Posterior cingulate gyrus (tissue), 11 donors: ENCODE measurements around the gene SPON2.
A peak's percentile ranks its signal among the peaks of the same experiment; 100 is the strongest.

Experiments used
- DNase-seq, 10 donors: peaks; one replicate each; pipeline versions ENCODE4 v3.0.0 to v3.0.0-alpha.2; 2020 to 2021; ENCODE audit warnings: mixed read lengths in 3 of 10
- intact Hi-C: fragments of 100-400 bp; cut with DNase I; formaldehyde crosslinking; loops from one replicate; pipeline ENCODE4 v1.15.1; 2023

SPON2 gene

GRCh38 chr4:1209821-1210220, 37.4 kb upstream of the SPON2 start:
- intact Hi-C loops: no loop called here
- DNase-seq: peak; percentile 36 to 94 (median 55)

GRCh38 chr4:1208970-1209704, 36.8 kb upstream of the SPON2 start:
- intact Hi-C loops: no loop called here
- DNase-seq: peak in 4 of 10 donors; percentile 29 to 88 (median 82)

- intact Hi-C loops: no loop called here
- DNase-seq: peak in 3 of 10 donors; percentile 68 to 81 (median 79)
Observed at GRCh38 chr4:1208266-1208961, 36.0 kb upstream of the SPON2 start.

GRCh38 chr4:1207603-1208265, 35.4 kb upstream of the SPON2 start:
- intact Hi-C loops: no loop called here
- DNase-seq: peak; percentile 65 to 98 (median 75)

- intact Hi-C loops: no loop called here
Observed at GRCh38 chr4:1207157-1207470, 34.7 kb upstream of the SPON2 start.

GRCh38 chr4:1206299-1207156, 34.1 kb upstream of the SPON2 start:
- intact Hi-C loops: no loop called here
- DNase-seq: peak in 6 of 10 donors; percentile 3 to 76 (median 32)

More at GRCh38 chr4:1207157-1207470, 34.7 kb upstream of the SPON2 start:
- DNase-seq: peak in 6 of 10 donors; percentile 6 to 76 (median 38)

GRCh38 chr4:1205586-1206298, 33.4 kb upstream of the SPON2 start:
- peak in 6 of 10 donors; percentile 3 to 80 (median 24) for DNase-seq
- intact Hi-C loops: no loop called here

GRCh38 chr4:1204828-1205585, 32.6 kb upstream of the SPON2 start:
- DNase-seq: peak in 8 of 10 donors; percentile 0 to 71 (median 8)
- intact Hi-C loops: no loop called here

GRCh38 chr4:1204286-1204827, 32.0 kb upstream of the SPON2 start:
- intact Hi-C loops: no loop called here
- peak in 7 of 10 donors; percentile 1 to 61 (median 6) for DNase-seq

GRCh38 chr4:1203026-1203616, 30.7 kb upstream of the SPON2 start:
- intact Hi-C loops: no loop called here
- DNase-seq: peak in 6 of 10 donors; percentile 1 to 66 (median 20)

GRCh38 chr4:1202526-1203011, 30.2 kb upstream of the SPON2 start:
- DNase-seq: peak in 4 of 10 donors; percentile 1 to 70 (median 31)
- intact Hi-C loops: no loop called here

- intact Hi-C loops: no loop called here
- peak in 8 of 10 donors; percentile 1 to 68 (median 16) for DNase-seq
Observed at GRCh38 chr4:1201851-1202525, 29.6 kb upstream of the SPON2 start.

GRCh38 chr4:1200425-1201035, 28.1 kb upstream of the SPON2 start:
- intact Hi-C loops: no loop called here

GRCh38 chr4:1199556-1200331, 27.4 kb upstream of the SPON2 start:
- peak in 6 of 10 donors; percentile 1 to 80 (median 28) for DNase-seq

More at GRCh38 chr4:1200425-1201035, 28.1 kb upstream of the SPON2 start:
- DNase-seq: peak in 6 of 10 donors; percentile 15 to 89 (median 61)

GRCh38 chr4:1198098-1198844, 25.9 kb upstream of the SPON2 start:
- DNase-seq: peak in 5 of 10 donors; percentile 1 to 71 (median 8)
- intact Hi-C loops: no loop called here

More at GRCh38 chr4:1199556-1200331, 27.4 kb upstream of the SPON2 start:
- intact Hi-C loops: no loop called here
